ENCODE results near the gene AP4E1.
"Not testable (repeated sequence)": the region's sequence is repeated elsewhere in the genome, so short reads cannot be mapped to it uniquely, and the experiment has no call there.

Gene AP4E1

DNA sequence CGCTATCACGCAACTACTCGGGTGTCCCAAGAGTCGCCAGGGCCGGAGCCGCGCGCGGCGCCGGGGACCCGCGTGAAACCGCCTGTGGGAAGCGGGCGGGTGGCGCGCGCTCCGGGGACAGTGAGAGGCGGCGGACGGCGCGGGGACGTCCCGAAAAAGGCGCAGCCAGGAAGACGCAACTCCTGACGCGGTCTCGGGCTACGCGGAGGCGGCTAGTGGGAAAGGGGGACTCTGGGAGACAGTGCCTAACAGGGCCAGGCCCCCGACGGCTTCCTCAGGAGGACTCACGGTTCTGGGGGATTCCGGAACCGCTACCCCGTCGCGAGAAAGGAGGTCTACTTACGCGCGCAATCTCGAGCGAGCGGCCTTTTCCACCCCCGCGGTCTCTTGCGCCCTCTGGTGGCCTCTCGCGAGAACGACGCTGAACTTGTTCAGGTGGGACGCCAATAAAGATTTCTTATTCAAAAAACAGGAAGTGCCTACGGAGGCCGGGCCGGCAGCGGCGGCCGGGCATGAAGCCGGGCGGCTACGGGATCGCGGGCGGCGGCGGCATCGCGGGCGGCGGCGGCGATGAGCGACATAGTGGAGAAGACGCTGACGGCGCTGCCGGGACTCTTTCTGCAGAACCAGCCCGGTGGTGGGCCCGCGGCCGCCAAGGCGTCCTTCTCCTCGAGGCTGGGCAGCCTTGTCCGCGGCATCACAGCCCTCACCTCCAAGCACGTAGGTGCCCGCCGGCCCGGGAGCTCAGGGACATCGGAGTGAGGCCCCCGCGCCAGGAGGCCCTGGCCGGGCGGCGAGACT is at the start of gene AP4E1:
Gene AP4E1 (plus strand): TSS at position 475 of the 801 bp plus-strand sequence. CDS start 96 bp downstream, at position 571.
- peak; percentile 87 for DNase-seq

DNA sequence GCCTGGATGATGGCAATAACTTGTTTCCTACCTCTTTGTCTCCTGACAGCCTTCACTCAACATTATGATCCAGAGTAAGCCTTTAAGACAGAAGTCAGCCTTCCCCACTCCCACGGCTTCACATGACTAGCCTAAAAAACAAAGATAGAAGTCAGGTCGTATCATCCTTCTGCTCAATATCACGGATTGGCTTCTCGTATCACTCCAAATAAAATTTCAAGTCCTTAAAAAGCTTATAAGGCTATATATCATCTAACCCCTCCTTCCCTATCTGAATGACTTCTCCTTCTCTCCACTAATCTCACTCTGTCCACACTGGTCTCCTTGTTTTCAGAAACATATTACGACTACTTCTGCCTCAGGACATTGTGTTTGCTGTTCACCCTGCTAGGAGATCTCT is 47.7 kb upstream of the AP4E1 start:
- no peak for DNase-seq

DNA sequence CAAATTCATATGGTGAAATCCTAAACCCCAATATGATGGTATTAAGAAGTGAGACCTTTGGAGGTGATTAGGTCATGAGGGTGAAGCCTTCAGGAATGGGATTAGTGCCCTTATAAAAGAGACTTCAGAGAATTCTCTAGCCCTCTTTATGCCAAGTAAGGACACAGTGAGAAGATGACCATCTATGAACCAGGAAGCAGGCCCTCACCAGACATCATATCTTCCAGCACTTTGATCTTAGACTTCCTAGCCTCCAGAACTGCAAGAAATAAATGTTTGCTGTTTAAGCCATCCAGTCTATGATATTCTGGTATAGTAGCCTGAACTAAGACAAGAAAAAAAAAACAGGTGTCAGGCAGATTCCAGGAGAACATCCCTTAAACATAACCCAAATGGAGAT is 45.9 kb upstream of the AP4E1 start:
- no peak for DNase-seq

DNA sequence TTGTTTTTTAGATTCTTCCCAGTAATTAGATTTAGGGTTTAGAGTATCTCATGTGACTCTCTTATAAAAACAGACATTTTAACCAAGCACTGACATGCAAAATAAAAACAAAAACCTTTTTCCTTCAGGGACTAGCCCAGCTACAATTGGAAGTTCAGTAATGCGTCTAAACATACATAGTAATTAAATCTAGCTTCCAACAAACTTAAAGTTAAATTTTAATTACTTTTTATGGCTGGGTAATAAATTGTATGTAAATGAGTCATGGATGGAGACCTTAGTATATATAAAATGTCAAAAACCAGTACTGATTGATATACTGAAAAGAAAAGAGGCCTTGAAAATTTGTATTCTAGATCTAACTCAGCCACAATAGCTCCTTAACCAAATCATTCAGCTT is 43.6 kb upstream of the AP4E1 start:
- DNase-seq, result no peak

DNA sequence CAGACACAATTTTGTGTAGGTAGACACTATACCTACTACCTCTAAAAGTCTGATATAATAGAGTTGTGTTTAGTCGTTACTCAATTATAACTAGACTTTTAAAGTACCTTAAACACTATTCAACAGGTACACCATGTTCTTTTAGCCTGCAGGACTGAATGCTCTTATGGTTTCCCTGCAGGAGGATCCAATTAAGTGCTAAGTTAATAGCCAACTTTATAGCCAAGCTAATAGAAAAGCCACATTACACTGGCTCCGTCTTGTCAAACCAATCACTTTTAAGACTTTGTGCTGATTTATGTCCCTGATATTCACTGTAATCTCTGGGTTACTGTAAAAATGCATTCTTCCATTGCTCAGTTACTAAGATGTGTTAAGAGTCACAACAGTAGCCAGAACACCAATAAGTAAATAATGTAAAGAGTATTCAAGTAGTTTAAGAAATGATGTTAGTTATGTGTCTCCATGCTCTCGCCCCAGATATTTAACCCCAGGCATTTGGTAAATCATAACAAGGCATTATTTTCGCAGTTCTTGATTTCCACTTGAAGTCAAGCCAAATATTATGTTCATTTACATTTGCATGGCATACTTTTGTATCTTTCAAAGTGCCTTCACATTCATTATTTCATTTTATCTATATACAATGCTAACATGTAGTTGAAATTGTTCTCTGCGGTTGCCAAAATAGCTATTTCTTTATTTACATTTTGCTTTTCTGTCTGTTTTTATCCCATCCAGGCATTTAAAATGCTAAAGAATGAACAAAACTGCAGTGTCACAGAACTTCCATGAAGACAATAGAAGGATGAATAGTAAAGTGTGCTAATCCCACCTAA is 42.7 kb upstream of the AP4E1 start:
- no peak for DNase-seq

DNA sequence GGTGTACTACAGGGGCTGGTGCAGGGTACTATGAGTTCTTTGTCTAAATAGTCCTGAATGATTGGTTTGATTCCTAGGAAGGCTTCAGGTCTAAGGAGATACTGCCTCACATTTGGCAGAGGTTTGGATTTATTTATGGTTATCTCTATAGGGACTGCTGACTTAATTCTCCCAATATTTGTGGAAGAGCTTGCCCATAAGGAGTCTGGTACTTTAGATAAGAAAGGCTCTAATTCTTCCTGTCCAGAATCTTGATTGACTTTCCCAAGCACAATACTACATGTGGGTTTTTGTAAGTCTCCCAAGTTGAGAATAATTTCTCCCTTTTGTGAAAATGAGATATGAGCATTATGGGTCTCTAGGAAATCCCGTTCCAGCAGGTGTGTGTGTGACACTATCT is 36.7 kb upstream of the AP4E1 start:
- no peak for DNase-seq

DNA sequence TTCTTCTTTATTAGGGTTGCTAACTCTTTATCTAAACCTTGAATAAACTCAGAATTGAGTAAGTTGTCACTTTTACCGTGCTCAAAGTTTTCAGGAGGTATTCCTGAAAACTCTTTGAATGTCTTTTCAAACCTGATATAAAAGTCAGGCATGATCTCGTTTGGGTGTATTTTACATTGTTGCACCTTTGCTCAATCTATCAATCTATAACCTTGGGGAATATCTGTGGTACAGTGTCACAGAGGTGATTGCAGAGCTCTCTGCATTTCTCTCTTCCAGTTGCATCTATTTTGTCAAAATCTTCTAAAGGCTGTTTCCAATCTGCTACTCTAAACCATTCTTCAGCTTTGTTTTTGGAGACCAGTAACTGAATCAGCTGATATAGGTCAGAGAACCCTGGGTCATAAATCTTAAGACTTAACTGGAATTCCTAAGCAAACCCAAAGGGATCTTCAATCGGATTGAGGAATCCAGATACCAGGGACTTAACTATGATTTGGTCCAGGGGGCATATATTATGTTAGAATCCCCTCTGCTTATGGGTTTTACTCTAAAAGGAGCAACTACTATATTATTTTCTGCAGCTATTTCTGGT is 35.6 kb upstream of the AP4E1 start:
- no peak for DNase-seq

DNA sequence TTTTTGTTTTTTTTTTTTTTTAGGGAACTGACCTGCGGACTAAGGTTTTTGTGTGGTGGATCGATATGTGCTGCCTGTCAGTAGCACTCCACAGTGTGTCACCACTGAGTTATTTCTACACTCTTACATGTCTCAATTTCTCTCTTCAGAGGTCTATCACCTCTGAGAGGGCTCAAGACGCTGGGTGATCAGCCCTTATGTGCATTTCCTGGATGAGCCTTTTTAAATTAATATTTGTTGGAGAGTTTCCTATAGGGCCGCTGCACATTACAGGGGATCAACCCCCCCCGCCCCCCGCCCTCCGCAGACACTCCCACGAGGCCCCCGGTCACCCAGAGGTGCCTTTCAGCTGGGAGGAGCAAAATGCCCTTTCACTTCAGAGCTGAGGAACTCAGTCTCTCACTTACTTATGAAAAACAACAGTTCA is 34.5 kb upstream of the AP4E1 start:
- DNase-seq, result no peak

DNA sequence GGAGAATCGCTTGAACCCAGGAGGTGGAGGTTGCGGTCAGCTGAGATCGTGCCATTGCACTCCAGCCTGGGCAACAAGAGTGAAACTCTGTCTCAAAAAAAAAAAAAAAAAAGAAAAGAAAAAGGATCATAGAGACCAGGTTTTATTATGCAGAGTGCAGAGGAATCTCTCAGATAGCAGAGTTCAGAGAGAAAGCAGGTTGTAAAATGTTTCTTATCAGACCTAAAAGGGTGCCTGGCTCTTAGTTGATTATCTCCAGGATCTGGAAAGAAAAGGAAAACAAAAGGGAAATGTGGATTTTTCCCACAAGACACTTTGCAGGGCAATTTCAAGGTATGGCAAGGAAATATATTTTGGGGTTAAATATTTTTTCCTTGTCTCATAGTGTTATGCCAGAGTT is 33.2 kb upstream of the AP4E1 start:
- DNase-seq, result not testable (repeated sequence)

DNA sequence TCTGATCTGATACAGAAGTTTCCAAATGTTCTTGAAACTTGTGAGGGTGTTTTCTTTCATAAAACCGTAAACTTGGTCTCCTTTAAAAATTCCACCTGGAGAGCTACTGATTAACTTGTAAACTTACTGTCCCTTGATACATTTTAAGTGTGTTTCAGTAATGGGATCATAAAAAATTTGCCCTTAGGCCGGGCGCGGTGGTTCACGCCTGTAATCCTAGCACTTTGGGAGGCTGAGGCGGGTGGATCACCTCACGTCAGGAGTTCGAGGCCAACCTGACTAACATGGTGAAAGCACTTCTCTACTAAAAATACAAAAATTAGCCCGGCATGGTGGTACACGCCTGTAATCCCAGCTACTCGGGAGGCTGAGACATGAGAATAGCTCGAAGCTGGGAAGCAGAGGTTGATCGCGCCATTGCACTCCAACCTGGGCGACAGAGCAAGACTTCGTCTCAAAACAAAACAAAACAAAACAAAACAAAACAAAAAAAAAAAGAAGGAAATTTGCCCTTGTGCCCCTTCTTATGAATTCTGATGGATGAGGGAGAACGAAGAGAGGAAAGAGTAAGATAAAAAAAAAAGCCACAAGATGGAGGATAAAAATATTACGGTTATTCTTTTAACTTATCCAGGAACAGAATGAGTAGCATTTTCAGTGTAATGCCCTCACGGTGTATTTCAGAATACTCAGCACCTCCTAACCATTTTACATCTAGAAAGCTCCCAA is 32.1 kb upstream of the AP4E1 start:
- DNase-seq, result no peak

DNA sequence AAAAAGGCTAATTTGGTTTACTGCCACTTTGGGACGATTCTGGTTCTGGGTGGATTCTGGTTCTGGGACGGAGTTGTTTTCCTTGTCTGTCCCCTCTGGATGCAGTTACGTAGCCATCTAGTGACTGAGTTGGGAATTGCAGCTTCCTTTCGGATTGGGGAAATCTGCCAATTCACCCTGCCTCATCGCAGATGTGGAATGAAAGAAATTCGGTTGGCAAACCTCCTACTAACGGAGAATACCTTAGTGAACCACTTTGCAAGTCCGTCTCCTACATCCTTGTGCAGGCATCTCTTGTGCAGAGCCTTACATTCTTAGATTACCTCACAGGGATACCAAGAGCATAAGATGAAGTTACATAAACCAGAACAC is 31.5 kb upstream of the AP4E1 start:
- DNase-seq, result peak; percentile 95

DNA sequence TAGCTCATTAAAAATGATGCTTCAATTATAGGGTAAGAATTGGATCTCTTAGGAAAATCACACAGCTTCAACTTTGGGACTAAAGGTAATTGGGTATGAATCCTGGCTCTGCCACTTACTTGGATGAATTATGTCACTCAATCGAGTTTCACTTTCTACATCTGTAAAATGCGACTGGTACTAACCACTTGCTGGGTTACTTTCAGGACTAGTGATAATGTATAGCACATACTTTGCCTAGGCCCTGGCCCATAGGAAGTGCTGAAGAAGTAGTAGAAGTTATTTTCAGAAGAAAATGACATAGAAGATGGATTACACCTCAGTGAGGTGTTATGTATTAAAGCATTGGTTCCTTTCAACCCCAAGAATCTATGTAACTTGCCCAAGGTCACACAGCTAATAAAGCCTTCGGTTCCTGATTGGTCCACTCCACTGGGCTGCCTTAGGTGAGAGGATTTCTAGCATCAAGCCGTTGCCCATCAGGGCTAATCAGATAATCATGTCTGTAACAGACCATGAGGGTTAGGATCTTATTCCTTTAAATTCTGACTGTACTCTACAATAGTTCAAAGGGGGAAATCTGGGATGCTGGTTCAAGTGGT is 29.4 kb upstream of the AP4E1 start:
- no peak for DNase-seq

DNA sequence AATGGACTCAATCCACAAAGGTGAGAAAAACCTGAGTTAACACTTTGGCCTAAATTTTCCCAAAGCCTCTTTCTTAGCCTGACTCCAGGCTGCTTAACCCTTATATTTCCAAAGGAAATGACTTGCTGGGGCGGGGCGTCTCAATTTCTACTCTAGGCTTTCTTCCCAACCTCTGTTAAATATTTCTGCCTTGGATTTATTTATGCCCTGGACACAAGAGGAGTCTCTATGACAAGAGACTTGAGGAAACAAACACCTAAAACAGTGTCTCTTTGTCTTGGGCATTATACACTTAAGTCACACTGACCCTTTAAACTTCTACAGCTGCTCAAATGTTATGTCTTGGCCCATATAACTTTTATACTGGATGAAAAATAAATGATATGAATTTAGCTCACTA is 28.3 kb upstream of the AP4E1 start:
- DNase-seq, result no peak

DNA sequence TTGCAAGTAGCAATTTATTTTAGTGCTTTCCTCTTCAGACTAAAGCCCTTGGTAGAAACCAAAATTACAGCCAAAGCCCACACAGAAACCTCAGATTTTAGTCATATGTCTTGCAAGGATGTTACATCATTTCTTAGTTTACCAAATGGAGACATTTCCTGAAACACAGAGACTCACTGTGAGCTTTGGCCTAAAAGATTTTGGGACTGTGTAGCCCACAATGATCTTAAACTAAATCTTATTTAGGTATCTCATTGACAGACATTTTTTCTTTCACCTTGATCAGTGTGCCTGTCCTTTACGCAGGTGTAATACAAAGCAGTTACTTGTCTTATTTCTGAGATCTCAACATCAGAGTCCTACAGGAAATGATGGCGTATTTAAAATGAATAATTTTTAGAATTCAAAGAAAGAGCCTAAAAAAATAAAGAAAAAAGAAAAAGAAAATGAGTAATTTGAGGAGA is 27.8 kb upstream of the AP4E1 start:
- DNase-seq, result no peak

DNA sequence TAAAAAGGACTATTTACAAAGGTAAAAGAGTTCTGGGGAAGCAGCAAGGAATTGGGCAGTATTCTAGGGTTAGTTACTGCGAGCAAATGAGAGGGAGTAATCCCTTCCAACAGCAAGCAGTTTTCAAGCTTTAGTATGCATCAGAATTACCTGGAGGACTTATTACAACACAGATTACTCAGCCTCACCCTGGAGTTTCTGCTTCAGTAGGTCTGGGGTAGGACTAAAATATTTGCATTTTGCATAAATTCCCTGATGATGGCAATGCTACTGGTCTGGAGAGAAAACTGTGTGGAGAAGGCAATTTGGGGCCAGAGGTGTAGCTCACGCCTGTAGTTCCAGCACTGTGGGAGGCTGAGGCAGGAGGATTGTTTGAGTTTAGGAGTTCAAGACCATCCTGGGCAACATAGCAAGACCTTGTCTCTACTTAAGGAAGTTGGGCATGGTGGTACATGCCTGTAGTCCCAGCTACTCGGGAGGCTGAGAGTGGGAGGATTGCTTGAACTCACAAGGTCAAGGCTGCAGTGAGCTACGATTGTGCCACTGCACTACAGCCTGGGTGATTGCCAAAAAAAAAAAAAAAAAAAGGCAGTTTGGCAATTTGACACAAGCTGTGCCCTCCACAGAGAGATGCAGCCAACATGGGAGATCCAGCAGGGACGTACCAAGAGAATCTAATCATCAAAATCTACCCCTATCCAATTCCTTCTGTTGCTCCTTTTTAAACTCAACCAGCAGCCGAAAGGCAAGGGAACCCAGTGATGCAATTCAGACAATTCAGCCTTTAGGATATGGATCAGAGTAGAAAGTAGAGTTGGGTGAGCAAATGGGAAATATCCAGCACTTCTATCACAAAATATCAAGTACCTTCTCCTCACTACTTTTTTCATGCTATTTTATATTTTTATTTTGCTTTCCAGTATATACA is 27.1 kb upstream of the AP4E1 start:
- no peak for DNase-seq

DNA sequence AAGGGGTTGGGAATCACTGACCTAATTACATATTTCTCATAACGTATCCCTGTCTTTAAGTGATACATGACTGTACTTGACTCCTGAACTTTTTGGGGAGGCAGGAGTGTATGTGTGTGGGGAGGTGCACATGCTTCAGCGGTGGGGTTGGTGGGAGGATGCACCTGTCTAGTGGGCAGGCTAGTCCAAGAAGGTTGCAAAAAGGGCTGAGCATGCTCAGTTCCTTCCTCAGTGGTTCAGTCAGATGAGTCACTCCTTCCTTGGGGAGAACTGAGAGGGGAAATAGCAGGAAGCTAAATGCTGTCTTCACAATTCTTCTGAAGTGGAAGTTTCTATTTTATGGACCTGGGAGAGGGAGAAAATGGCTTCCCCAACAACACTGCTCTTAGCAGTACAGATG is 24.6 kb upstream of the AP4E1 start:
- DNase-seq, result peak; percentile 64

DNA sequence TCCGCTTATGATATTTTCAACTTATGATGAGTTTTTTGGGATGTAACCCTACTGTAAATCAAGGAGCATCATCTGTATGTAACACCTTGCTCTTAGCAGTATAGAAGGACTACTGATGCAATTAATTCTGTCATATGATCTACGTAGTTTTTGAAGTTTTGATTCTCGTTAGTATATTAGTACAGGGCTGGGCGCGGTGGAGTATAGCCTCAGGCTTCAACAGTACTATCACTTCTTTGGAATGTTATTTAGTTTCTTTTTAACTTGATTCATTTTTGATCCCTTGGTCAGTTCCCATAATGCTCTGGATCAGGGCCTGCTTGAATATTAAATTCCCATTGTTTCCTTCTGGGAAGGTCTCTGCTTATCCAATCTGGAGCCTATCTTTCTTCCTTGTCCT is 23.9 kb upstream of the AP4E1 start:
- peak; percentile 70 for DNase-seq

DNA sequence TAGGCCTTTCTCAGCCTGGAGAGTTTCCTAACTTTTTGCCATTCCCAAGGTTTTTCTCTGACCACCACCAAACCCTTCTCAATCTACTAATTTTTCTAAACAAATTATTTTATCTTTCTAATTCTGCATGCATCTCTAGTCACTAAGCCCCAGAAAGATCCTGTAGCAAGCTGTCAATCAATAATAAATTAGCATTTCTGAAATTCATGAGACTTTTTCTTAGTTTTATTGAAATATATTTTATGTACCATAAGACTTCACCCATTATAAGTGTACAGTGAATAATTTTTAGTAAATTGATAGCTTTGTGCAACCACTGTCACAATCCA is 22.4 kb upstream of the AP4E1 start:
- DNase-seq, result no peak

DNA sequence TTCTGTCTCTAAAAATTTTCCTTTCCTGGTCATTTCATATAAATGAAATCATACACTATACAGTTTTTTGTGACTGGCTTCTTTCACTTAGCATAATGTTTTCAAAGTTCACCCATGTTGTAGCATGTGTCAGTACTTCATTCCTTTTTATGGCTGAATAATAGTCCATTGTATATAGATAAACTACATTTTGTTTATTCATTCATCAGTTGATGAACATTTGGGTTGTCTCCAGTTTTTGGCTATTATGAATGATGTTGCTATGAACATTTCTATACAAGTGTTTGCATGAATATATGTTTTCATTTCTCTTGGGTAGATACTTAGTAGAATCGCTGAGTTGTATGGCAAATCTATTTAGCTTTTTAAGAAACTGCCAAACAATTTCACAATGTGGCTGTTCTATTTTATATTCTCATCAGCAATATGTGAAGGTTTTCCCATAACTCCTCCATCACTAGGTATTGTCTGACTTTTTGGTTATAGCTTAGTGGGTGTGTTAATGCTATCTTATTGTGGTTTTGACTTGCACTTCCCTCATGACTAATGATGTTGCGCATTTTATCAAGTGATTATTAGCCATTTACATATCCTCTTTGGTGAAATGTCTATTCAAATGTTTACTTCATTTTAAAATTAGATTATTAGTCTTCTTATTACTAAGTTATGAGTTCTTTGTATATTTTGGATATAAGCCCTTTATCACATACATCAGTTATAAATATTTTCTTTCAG is 21.7 kb upstream of the AP4E1 start:
- no peak for DNase-seq

DNA sequence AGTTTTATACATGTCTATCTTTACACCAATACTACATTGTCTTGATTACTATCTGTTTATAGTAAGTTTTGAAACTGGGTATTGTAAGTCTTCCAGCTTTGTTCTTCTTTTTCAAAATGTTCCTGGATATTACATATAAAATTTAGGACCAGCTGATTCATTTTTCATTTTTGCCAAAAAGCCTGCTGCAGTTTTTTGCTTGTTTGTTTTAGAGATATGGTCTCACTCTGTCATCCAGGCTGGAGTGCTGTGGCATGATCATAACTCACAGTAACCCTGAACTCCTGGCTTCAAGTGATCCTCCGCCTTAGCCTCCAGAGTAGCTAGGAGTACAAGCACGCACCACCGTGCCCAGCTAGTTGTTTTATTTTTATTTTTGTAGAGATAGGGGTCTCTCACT is 20.4 kb upstream of the AP4E1 start:
- DNase-seq, result no peak

DNA sequence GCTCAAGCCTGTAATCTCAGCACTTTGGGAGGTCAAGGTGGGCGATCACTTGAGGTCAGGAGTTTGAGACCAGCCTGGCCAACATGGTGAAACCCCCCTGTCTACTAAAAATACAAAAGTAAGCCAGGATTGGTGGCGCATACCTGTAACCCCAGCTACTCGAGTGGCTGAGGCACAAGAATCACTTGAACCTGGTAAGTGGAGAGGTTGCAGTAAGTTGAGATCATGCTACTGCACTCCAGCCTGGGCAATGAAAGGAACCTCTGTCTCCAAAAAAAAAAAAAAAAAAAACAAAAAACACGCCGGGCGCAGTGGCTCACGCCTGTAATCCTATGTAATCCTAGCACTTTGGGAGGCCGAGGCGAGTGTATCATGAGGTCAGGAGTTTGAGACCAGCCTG is 18.9 kb upstream of the AP4E1 start:
- no peak for DNase-seq
